GM19452 (cell line): Measurements from ENCODE around the gene C16orf78.
"Not testable (repeated sequence)": the region's sequence is repeated elsewhere in the genome, so short reads cannot be mapped to it uniquely, and the experiment has no call there.

Experiments
- ATAC-seq: cut with Tn5 transposase; IDR thresholded peaks from one replicate; pipeline ENCODE4 v1.9.1; 2021; ENCODE audit not compliant: unreplicated experiment

The C16orf78 gene

DNA sequence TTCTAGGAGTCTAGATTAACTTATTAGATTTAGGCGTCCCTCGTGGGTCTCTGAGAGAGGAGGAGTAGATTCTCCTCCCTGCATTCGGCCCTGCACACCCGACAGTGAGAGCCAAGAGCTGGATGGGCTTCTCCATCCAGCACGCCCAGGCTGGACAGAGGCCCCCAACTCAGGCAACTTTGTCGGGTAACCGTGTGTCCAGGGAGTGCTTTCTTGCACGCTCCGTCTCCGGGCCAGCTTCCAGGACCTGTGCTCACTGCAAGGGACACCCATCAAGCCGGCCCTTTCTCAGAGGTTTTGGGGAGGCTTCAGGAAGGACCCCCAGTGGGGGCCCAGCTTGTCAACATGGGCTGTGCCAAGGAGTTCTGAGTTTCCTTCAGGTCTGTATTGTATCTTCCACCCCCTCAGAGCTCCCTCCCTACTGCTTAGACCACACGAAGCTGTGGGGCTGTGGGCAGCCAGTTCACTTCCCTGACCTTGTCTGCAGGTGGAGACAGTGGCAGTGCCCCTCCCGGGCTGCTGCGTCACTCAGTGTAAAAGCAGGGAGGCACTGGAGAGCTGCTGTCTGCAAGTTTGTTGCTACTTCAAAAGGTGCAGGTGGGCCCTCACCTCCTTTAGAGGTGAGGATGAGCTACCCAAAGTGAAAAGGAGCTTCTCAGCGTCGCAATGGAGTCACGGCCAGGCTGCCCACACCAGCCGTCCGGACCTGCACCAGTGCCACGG lies 24.0 kb upstream of the C16orf78 start:
- ATAC-seq, result no peak

DNA sequence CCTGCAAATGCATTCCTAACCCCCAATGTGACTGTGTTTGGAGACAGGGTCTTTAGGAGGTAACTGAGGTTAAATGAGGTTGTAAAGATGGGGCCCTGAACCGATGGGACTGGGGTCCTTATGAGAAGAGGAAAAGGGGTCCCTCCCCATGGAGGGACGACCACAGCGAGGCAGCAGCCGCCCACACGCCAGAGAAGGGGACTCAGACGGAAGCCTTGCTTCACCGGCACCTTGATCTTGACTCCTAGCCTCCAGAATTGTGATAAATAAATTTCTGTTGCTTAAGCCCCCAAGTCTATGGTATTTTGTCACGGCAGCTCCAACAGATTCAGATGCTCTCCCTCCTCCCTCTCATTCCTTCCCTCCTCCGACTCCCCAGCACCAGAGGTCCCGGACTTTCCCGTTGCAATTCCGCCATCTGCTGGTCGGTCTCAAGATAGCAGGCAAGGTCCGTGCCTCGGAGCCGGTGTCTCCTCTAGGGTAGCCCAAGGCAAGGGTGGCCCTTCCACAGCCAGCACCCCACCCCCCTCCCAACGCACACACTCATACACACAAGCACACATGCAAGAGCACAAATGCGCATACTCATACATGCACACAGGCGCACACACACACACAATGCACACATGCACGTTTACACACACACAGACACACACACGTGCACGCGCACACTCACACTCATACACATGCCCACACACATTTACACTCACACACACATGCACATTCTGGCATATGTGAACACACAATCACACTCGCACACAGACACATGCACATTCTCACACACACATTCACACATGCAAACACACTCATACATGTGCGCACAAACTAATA lies 23.1 kb upstream of the C16orf78 start:
- ATAC-seq, result peak; percentile 56

DNA sequence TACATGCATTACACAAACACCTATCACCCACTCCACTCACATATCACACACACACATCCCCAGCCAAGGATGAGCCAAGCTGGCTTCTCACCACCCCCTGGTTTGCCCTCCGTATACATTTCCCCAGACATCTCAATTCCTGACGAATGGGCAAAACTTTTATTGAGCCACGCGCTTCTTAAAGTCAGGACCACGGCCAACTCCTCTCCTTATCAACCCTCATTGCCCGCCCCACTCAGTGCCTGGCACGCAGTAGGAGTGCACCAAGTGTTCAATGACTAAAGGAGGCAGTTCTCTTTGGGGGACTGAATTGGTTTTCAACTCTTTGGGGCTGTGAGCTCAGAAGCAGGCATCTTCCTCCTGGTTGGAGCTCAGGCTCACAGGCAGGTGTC lies 22.5 kb upstream of the C16orf78 start:
- no peak for ATAC-seq

GRCh38 chr16:49352892-49353291 lies 20.7 kb upstream of the C16orf78 start:
- no peak for ATAC-seq

DNA sequence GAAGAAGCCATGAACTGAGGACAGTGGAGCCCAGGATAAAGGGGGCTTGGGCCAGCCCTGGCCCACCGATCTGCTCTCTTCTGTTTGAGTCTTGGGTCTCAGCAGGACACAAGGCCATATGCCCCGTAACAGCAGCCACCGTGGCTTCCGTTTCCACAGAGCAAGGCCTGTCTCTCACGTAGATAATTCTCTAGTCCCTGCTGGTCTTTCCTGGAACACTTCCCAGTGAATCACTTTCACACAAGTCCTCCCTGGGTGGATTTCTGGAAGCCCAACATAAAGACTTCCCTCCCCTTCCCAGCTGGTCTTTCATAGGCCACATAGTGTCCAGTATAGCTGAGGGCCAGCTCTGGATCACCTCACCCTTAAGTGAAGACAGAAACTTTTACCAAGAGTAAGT lies 19.9 kb upstream of the C16orf78 start:
- ATAC-seq, result no peak

- no peak for ATAC-seq
These were observed 19.5 kb upstream of the C16orf78 start for GRCh38 chr16:49354101-49354500.

DNA sequence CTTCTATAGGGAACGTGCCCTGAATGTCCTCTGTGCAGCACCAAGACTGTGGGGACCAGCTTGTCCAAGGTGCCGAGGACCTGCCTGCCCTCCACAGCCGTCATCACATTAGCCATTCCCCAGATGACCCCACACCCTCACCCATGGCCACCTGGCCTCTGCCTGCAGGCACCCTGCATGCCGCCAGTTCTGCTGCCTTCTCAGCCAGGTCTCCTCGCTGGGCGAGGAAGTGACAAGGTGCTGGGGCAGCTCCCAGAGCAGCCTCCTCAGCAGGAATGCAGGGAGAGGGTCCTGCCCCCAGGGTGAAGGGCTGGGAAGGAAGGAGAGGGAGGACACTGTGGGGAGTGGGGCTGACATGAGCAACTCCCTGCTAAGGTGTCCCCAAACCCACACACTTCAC lies 18.6 kb upstream of the C16orf78 start:
- ATAC-seq, result no peak

GRCh38 chr16:49355933-49356665 lies 17.5 kb upstream of the C16orf78 start:
- ATAC-seq, result no peak

DNA sequence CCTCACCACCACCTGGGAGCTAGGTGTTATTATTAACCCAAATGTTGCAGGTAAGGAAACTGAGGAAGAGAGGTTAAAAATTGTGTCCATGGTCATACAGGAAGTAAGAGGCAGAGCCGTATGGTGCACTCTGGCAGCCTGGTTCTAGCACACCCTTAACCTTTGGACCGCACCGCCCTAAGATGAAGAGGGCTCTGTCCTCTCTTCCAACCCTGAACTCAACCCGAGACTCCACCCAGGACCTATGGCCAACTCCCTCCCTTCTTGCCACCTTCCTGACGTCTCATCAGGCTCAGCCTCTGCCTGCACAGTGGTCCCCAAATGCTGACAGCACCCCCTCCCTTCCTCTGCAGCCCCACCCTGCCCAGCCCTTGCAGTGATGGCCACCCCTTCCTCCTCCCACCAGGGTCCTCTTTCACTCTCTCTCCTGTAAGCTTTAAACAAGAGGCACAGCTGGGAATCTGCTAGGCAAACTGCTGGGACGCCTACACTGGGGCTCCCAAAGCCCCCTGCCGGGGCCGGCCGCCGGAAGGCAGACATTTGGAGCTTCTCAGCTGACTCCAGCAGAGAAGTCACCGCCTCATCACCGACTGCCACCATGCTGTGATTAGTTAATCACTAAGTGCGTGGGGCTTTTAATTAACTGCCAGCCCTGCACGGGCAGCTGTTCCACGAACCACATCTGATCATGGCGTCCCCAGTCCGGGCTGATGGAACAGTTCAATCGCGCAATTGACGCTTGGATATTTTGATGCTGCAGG lies 16.7 kb upstream of the C16orf78 start:
- ATAC-seq, result no peak

GRCh38 chr16:49359591-49359990 lies 14.0 kb upstream of the C16orf78 start:
- no peak for ATAC-seq

DNA sequence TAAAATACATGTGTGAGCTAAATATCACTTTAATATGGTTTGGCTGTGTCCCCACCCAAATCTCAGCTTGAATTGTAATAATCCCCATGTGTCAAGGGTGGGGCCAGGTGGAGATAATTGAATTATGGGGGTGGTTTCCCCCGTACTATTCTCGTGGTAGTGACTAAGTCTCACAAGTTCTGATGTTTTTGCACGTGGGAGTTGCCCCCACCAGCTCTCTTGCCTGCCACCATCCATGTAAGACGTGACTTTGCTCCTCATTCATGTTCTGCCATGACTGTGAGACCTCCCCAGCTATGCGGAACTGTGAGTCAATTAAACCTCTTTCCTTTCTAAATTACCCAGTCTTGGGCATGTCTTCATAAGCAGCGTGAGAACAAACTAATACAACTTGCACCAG lies 11.9 kb upstream of the C16orf78 start:
- not testable (repeated sequence) for ATAC-seq

DNA sequence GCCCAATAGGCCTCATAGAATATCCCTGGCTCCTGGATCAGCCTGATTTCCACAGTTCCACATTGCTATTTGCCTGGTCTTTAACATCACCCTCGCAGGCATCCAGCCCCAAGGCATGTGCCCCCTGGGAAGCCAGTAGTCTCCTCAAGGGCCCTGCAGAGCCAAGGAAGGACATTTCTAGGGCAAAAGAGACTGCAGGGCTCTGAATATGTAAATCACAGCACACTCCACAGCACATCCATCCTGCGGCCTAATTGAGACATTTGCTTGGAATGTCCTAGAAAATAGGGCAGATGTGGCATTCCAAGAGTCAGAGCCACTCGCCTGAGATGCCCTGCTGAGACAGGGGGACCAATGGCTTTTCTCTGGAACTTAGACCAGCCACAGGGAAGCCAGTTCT lies 11.4 kb upstream of the C16orf78 start:
- ATAC-seq, result no peak

- peak; percentile 87 for ATAC-seq
These were observed 7.7 kb upstream of the C16orf78 start for GRCh38 chr16:49365711-49366509.

DNA sequence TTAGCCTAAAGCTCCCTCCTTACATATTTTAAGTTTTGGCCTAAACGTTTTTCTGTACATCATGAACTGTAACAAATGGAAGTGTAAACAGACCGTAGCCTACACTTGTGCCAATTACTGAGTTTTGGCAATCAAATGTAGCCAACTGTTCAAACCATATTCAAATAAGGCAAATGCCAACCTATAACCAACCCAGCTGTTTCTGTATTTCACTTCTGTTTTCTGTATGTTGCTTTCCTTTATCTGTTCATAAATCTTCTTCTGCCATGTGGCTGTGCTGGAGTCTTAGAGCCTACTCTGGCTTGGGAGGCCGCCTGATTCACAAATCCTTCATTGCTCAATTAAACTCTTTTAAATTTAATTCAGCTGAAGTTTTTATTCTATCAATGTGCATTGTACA lies 6.9 kb upstream of the C16orf78 start:
- ATAC-seq, result peak; percentile 53

DNA sequence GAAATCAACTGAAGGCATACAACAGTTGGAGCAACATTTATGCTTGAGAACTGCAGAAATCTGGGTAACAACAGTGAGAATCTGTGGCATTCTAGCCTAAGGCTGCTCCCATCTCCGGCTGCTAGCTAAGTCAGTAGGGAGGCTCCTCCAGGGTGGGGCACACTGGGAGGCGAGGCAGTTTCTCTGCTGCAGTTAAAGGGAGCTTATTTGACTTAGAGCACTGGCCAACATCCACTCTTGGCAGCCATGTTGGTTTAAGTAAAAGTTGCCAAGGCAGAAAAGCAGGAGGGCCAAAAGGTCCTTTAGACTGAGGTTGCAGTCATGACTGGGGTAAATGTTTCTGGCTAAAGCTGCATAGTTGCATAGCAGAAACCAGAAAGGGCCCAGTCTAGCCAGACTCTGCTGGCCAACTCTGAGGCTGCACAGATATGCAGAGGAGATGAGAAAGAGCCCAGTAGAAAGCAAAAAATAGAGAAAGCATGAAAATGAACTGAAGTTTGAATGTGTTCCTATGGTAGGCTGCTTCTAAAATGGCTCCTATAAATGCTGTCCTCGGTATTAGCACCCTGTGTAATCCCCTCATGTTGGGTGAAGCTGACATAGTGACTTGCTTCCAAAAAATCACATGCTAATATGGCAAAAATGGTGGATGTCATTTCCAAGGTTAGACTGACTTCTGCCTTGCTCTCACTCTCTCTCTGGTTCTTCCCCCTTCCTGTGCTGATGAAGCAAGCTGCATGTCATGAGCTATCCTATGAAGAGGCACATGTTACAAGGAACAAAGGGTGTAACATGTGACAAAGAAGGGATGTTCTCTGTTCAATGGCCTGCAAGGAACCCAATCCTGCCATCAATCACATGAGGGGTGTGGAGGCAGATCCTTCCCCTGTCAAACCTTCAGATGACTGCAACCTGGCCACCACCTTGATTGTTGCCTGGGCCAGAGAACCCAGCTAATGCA lies 3.7 kb upstream of the C16orf78 start:
- ATAC-seq, result no peak

- no peak for ATAC-seq
These were observed 2.6 kb downstream of the C16orf78 start for GRCh38 chr16:49376206-49376605.

DNA sequence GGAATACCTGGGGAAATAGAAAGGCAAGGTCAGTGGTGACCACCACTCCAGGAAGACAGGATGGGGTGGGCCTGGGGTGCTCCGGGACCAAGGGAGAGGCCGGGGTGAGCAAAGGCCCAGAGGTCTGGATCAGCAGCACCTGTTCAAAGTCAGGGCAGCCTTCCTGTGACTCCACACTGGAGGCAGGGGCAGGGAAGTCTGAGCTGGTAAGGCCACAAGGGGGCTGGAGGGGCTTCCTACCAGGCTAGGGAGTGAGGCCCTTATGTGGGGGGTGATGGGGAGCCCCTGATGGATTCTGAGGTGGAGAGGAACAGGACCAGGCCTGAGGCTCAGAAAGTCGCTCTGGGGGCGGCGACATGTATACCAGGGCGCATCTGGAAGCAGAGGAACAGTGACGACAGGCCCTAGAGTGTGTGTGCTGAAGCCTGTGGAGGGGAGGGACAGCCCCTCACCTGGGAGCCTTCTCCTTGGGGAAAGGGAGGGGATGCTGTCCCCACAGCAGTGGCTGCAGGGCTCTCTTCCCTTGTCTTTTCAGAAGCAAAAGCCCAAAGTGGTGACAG lies 3.7 kb downstream of the C16orf78 start:
- ATAC-seq, result no peak

GRCh38 chr16:49378238-49378637 lies 4.6 kb downstream of the C16orf78 start:
- ATAC-seq, result no peak

GRCh38 chr16:49378816-49379215 lies 5.2 kb downstream of the C16orf78 start:
- no peak for ATAC-seq
